NCI-H524 (cell line): ENCODE results near the gene ZNF772.
A peak's percentile ranks its signal among the peaks of the same experiment; 100 is the strongest.
"Not testable (repeated sequence)": the region's sequence is repeated elsewhere in the genome, so short reads cannot be mapped to it uniquely, and the experiment has no call there.

Experiments
- DNase-seq, 2 experiments: peaks; one replicate each; lab custom pipeline; 2025; lab: John Stamatoyannopoulos, UW

The ZNF772 gene

GRCh38 chr19:57477191-57478008 is at the start of gene ZNF772:
Gene ZNF772 (minus strand): TSS chr19:57477566. CDS start chr19:57477309, 257 bp downstream.
- DNase-seq: peak; percentile 93 to 97

- not testable (repeated sequence) for DNase-seq
Measured at GRCh38 chr19:57518021-57518420, 40.7 kb upstream of the ZNF772 start.

DNA sequence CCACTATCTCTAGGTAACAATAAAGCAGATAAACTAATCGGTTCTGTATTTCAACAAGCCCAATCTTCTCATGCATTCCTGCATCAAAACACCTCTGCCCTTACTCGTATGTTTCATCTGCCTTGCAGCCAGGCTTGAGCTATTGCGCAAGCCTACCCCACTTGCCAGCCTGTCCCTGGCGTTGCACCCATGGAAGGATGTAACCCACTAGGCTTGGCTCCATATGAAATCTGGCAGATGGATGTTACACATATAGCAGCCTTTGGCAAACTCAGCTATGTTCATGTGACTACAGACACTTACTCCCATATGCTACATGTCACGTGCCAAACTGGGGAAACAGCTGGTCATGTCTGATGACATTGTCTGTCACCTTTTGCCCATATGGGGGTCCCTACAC is 37.9 kb upstream of the ZNF772 start:
- peak in 1 of 2 experiments; percentile 18 for DNase-seq

- no peak for DNase-seq
Measured at GRCh38 chr19:57512845-57513244, 35.5 kb upstream of the ZNF772 start.

DNA sequence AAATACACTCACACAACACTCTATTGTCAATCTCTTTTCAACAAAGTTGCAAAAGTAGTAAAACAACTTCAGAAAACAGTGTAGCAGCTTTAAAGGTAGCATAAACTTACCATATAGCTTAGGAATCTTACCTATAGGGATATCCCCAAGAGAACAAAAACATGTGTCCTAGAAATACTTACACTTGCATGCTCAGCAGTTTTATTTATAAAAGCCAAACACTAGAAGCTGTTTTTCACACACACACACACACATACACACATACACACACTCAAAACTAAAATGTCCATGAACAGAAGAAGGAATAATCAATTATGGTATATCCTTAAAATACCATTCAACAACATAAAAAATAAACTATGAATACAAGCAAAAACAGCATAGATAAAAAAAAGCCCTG is 34.1 kb upstream of the ZNF772 start:
- no peak for DNase-seq

- no peak for DNase-seq
Measured at GRCh38 chr19:57506163-57506562, 28.8 kb upstream of the ZNF772 start.

DNA sequence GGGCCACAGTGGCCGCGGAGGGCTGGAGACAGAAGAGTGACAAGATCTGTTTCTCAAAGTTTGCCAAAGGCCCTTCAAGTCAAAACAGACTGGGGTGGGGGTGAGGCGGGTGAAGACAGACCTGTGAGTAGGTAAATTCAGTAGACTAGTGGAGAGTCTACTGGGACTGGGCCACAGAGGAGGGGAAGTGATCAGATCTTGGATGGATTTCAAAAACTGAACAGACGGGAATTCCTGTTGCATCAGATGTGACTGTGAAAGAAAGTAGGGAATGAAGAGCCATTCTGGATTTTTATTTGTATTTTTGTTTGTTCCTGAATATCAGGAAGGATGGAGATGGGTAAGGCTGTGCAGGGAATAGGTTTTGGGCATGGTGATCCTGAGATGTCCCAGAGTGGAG is 23.0 kb upstream of the ZNF772 start:
- DNase-seq: not testable (repeated sequence)

DNA sequence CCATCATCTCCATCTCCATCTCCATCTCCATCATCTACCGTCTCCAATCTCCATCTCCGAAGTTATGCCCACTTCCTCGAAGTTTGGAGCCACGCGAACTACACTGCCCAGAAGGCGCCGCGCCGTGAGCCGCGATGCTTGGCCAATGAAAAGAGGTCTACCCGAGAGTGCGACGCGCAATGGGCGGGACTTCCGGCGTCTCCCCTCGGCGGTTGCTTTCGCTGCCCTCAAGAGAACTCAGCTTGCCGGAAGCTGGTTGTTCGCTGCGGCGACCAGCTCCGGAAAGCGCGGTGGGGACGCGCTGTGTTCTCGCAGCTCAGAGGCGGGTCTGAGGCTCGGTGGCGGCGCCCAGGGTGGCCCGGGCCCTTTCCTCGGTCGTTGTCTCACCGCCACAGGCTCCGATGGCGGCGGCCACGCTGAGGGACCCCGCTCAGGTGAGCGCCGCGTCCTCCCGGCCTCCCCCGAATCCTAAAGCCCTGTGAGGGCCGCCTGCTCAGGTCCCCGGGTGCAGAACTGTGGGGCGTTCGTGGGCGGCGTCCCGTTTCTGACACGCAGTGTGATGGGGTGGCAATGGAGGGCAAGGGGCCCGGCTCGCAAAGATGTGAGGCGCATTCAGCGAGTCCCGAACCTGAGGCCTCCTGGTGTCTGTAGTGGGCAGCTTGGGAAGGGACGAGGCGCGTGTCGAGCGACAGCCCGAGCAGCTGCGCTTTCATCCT is 22.5 kb upstream of the ZNF772 start, which contains the start of gene ZNF773:
Gene ZNF773 (plus strand): TSS at position 259 of the 716 bp plus-strand sequence. CDS start 143 bp downstream, at position 402.
- peak; percentile 87 to 96 for DNase-seq

DNA sequence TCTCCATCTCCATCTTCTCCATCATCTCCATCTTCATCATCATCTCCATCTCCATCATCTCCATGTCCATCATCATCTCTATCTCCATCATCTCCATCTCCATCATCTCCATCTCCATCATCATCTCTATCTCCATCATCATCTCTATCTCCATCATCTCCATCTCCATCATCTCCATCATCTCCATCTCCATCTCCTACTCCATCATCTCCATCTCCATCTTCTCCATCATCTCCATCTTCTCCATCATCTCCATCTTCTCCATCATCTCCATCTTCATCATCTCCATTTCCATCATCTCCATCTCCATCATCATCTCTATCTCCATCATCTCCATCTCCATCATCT is 21.9 kb upstream of the ZNF772 start:
- DNase-seq: not testable (repeated sequence)

- DNase-seq: not testable (repeated sequence)
Measured at GRCh38 chr19:57488299-57488644, 10.9 kb upstream of the ZNF772 start.

- DNase-seq: peak; percentile 76 to 91
Measured at GRCh38 chr19:57487477-57488298, 10.3 kb upstream of the ZNF772 start, which contains the start of gene ZNF419. Gene ZNF419 (plus strand): TSS chr19:57487750. CDS start chr19:57487951, 201 bp downstream.

- no peak for DNase-seq
Measured at GRCh38 chr19:57473646-57474045, 3.7 kb downstream of the ZNF772 start.

DNA sequence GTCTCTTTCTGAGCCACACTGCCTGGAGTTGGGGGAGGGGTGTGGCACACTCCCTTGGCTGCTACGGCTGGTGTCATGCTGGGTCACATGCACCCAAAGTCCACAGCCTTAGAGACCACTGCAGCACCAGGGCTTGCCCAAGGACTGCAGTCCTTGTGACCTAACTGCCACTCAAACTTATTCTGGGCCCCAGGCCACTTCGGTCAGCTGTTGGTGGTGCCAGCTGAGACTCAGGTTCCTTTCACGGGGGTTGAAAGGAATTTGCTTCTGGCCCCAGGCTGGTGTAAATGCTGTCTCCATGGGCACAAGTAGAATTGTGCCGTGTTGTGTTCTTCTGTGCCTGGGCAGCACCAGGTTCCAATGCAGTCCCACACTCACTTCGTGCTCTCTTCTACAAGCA is 10.9 kb downstream of the ZNF772 start:
- no peak for DNase-seq

DNA sequence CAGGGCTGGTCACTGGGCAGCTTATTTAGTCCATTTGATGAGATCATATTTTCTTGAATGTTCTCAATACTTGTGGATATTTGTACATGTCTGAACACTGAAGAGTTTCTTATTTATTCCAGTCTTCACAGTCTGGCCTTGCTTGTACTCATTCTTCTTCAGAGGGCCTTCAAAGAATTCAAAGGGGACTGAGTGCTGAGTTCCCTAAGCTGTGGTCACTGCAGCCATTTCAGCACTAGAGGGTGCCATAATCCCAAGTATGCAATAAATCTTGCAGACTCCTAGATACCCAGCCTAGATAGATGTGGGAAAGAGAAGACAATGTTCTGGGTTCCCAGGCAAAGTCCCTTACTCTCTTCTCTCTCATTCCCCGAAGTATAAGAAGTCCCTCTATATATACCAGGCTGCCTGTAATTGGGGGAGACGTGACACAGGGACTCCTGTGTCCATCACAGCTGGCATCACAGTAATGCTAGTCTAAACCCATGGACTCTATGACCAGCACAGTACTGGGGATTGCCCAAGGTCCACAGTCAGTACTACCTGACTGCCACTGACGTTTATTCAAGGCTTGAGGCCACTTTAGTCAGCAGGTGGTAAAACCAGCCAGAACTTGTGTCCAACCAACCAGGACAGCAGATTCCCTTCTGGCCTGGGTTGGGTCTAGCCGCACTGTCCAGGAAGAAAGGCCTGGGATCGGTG is 11.5 kb downstream of the ZNF772 start:
- DNase-seq: peak in 1 of 2 experiments; percentile 54

DNA sequence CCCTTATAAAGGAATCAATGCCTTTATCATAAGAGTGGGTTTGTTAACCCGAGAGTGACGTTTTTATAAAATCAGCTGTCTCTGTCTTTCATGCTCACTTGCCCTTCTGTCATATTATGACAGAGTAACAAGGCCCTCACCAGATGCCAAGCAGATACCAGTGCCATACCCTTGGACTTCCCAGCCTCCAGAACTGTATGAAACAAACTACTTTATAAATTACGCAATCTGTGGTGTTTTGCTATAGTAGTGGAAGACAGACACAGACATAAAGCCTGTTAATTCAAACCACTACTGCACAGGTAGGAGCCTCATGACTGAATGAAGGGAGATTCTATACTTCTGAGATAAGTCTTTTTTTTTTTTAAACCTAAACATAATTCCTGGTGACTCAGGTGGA is 25.1 kb downstream of the ZNF772 start:
- DNase-seq: no peak

DNA sequence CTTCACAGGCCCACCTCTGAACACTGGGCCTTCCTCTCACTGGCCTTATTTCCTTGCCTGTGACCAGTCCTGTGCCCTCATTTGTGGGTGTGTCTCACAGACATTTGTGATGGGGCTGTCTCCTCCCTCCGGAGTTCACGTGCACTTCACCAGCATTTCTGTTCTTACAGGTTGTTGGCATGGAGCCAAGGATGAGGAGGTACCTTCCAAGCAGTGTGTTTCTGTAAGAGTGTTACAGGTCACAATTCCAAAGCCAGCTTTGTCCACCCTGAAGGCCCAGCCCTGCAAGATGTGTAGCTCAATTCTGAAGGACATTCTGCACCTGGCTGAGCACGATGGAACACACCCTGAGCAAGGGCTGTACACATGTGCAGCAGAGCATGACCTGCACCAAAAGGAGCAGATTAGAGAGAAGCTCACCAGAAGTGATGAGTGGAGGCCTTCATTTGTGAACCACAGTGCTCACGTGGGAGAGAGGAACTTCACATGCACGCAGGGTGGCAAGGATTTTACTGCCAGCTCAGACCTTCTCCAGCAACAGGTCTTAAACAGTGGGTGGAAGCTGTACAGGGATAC is 34.2 kb downstream of the ZNF772 start:
- no peak for DNase-seq

DNA sequence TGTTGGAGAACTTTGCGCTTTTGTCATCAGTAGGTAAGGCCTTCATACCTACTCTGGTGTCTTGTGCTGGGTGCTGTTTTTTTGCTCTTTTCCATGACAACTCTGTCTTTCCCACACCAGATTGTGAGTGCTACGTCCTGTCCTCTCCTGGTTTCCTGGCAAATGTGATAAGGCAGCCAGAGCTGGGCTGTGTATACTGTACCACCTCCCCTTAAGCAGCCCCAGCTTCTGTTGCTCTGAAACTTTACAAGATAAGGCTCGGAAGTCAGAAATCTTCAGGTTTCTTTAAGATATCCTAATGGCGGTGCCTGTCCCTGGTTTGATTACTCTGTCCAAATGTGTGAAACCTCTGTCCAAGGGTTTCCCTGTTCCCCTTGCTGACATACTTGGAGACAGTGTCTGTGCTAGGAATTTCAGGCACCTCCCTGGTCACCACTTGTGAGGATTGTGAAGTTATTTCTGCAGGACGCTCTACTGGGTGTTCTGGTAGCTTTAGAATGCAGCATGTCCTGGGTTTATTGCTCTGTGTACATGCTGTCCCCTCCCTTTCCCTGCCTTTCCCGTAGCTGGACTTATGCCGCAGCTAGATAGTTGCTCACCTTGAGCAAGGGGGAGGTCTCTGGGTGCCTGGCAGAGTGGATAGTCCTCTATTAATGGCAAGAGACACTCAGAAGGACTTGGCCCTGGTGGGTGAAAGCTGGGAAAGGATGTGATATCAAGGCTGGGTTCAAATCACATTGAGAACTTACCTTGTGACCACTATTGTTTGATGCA is 35.2 kb downstream of the ZNF772 start:
- no peak for DNase-seq

DNA sequence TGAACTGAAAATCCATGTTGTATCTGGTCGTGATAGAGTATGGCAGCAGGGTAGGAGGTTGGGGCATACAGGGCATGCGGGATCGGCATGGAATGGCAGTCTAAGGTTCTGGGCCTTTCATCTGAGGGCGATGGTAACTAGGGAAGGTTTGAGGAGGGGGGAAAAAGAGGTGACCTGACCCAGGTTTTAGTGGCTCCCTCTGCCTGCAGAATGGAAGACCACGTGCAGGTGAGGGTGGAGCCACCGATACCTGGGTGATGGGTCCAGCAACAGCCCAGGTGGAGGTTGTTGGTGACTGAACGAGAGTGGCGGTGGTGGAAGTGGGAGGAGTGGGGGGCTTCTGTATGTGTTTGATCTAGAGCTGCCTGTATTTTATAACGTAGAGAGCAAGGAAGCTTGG is 38.4 kb downstream of the ZNF772 start:
- DNase-seq: no peak

DNA sequence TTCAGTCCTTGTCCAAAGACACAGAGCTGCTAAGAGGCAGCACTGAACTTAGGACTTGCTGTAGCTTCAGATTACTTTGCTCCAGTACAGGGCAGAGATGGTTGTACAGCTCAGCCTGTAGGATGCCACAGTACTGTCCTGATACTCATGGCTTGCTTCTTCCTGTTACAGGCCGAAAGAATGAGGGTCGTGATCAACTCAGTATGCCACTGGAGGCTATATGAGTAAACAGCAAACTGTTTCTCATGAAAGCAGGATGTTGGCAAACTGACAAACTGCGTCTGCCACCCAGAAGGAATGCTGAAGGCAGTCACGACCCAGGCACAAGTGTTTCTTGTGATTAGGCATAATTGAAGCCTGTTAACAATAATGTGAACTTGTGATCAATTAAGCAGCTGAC is 39.4 kb downstream of the ZNF772 start:
- no peak for DNase-seq

- DNase-seq: no peak
Measured at GRCh38 chr19:57436417-57436816, 40.9 kb downstream of the ZNF772 start.
